Caco-2 (cell line): ENCODE results near the gene NBDY. TPM values are rescaled to one million over a fixed set of nuclear protein-coding genes. Genes with fewer than 3 reads are reported as not detected.

Source experiments
- BruUV-seq: library from RNA; stranded (reverse); fragments of 400-500 nt; replicated peaks from 2 replicates; lab custom pipeline; 2021; lab: Mats Ljungman, UMichigan
- CTCF ChIA-PET: fragments of 300-600 bp; sonication (Branson Sonifier 250); formaldehyde crosslinking; loops from one replicate; lab custom pipeline; 2022; ENCODE audit warnings: antibody characterized with exemption; lab: Charles Lee
- POLR2A ChIA-PET: fragments of 300-600 bp; sonication (Branson Sonifier 250); formaldehyde crosslinking; loops from one replicate; lab custom pipeline; 2022; ENCODE audit warnings: antibody characterized with exemption; lab: Charles Lee
- DNase-seq, 2 experiments: peaks; one replicate each; pipeline versions ENCODE4 v3.0.0 to v3.0.0-alpha.2; 2020 to 2022
- H3K27me3 ChIP-seq: replicated peaks from 2 replicates; pipeline ENCODE4 v1.6.0; 2011; ENCODE audit warnings: low read length; ENCODE audit not compliant: control insufficient read depth, insufficient read depth
- H3K36me3 ChIP-seq: 2 replicates; pipeline ENCODE4 v1.5.1; 2011; ENCODE audit warnings: low read length; ENCODE audit not compliant: control insufficient read depth, insufficient read depth
- H3K4me1 ChIP-seq: fragments of 250-450 bp; sonication (Bioruptor Pico); 2 replicates; pipeline ENCODE4 v1.5.1; 2020; ENCODE audit warnings: mild to moderate bottlenecking
- H3K4me3 ChIP-seq: 2 replicates; pipeline ENCODE4 v1.5.1; 2011; ENCODE audit warnings: low read depth, mild to moderate bottlenecking, control low read depth, low read length
- H3K9me3 ChIP-seq: fragments of 250-450 bp; sonication (Bioruptor Pico); 2 replicates; pipeline ENCODE4 v1.5.1; 2020; ENCODE audit warnings: mild to moderate bottlenecking, moderate library complexity
- H3K27ac Mint-ChIP-seq: one replicate; pipeline ENCODE4 v1.8.0; 2022; ENCODE audit warnings: mixed read lengths; ENCODE audit not compliant: unreplicated experiment
- H3K27me3 Mint-ChIP-seq: one replicate; pipeline ENCODE4 v1.8.0; 2022; ENCODE audit warnings: mixed read lengths; ENCODE audit not compliant: insufficient read depth, unreplicated experiment
- H3K36me3 Mint-ChIP-seq: one replicate; pipeline ENCODE4 v1.8.0; 2022; ENCODE audit warnings: mild to moderate bottlenecking, mixed read lengths; ENCODE audit not compliant: insufficient read depth, unreplicated experiment
- H3K4me1 Mint-ChIP-seq: one replicate; pipeline ENCODE4 v1.8.0; 2022; ENCODE audit warnings: low read depth, mixed read lengths; ENCODE audit not compliant: unreplicated experiment
- H3K4me3 Mint-ChIP-seq: one replicate; pipeline ENCODE4 v1.8.0; 2022; ENCODE audit warnings: mild to moderate bottlenecking, moderate library complexity, mixed read lengths; ENCODE audit not compliant: unreplicated experiment
- H3K9me3 Mint-ChIP-seq: one replicate; pipeline ENCODE4 v1.8.0; 2022; ENCODE audit warnings: mixed read lengths; ENCODE audit not compliant: unreplicated experiment
- CTCF ChIP-seq, 2 experiments: fragments of 200-600 bp in 1 of 2; IDR thresholded peaks; 1 replicate in 1 of 2; 2 replicates in 1 of 2; pipeline versions ENCODE4 v1.5.1 to v1.8.0; 2011 to 2022; ENCODE audit warnings: antibody characterized with exemption in 1 of 2, control low read depth in 1 of 2, inconsistent platforms in 1 of 2, low read depth in 1 of 2, low read length in 1 of 2, mild to moderate bottlenecking in 1 of 2, moderate library complexity in 1 of 2; ENCODE audit not compliant: insufficient read depth in 1 of 2, severe bottlenecking in 1 of 2, unreplicated experiment in 1 of 2
- intact Hi-C: fragments of 100-400 bp; cut with micrococcal nuclease; formaldehyde crosslinking; loops from one replicate; pipeline ENCODE4 v1.10.0; 2022; ENCODE audit not compliant: unreplicated experiment
- total RNA-seq: library from RNA; stranded (reverse); gene quantifications from 2 replicates; pipeline ENCODE4 v1.2.3, GENCODE V29; 2022

NBDY gene
- total RNA-seq, 1 experiment from 2014 or later = 29.4 TPM

GRCh38 chrX:56733459-56734046 is 4.5 kb downstream of the NBDY start:
- no peaks in the 10 kb centered on the region for H3K27me3 ChIP-seq
- Mint-ChIP-seq H3K36me3 (peaks cover 7% of the 10 kb centered on the region), H3K4me1 (peaks cover 5% of the 10 kb centered on the region), H3K4me3 (no peak overlapping the region), H3K9me3 (peaks cover 7% of the 10 kb centered on the region), H3K27ac (no peak overlapping the region), H3K27me3 (no peaks in the 10 kb centered on the region)
- ChIA-PET POLR2A (no interaction called here), CTCF (interaction anchor here (1.0 kb wide), 1 partner anchor 452 kb away, joined by 3 read pairs; no protein-coding TSS in a partner anchor)
- H3K4me3 ChIP-seq = no peak overlapping the region
- H3K9me3 ChIP-seq = no peaks in the 10 kb centered on the region
- H3K4me1 ChIP-seq = 0 out of 2 replicates have a peak, but pooled peaks cover 4% of the 10 kb centered on the region
- BruUV-seq = no TSS peak
- peak; percentile 32 to 49 for TF ChIP-seq CTCF (IDR thresholded peaks at IDR 0.05; ENCODE audit: insufficient read depth in 1 of 2, low read depth in 1 of 2, low read length in 1 of 2, severe bottlenecking in 1 of 2, unreplicated experiment in 1 of 2)
- no peaks in the 10 kb centered on the region for H3K36me3 ChIP-seq
- intact Hi-C loops = loop anchor here (1.0 kb wide), 1 partner anchor 451 kb away; no protein-coding TSS in a partner anchor
- peak in 1 of 2 experiments; percentile 49 for DNase-seq

- POLR2A ChIA-PET = no interaction called here
- intact Hi-C loops = no loop called here
- no peaks in the 10 kb centered on the region for H3K27me3 ChIP-seq
- BruUV-seq = no TSS peak
- CTCF ChIA-PET = no interaction called here
- no peak for DNase-seq
- H3K9me3 ChIP-seq = no peaks in the 10 kb centered on the region
- H3K9me3 Mint-ChIP-seq = peaks cover 7% of the 10 kb centered on the region
- H3K4me3 ChIP-seq = no peak overlapping the region
- H3K27ac Mint-ChIP-seq = no peak overlapping the region
- no peaks in the 10 kb centered on the region for H3K36me3 ChIP-seq
- H3K36me3 Mint-ChIP-seq = peaks cover 7% of the 10 kb centered on the region
- no peaks in the 10 kb centered on the region for H3K27me3 Mint-ChIP-seq
- H3K4me3 Mint-ChIP-seq = no peak overlapping the region
- H3K4me1 ChIP-seq = 0 out of 2 replicates have a peak, but pooled peaks cover 4% of the 10 kb centered on the region
- H3K4me1 Mint-ChIP-seq = peaks cover 10% of the 10 kb centered on the region
- TF ChIP-seq CTCF (IDR thresholded peaks at IDR 0.05; ENCODE audit: insufficient read depth in 1 of 2, low read depth in 1 of 2, low read length in 1 of 2, severe bottlenecking in 1 of 2, unreplicated experiment in 1 of 2) = no peak
Observed at GRCh38 chrX:56736219-56736618, 7.2 kb downstream of the NBDY start.

GRCh38 chrX:56738670-56739069 is 9.6 kb downstream of the NBDY start:
- H3K4me1 ChIP-seq = 0 out of 2 replicates have a peak, but pooled peaks cover 4% of the 10 kb centered on the region
- no peaks in the 10 kb centered on the region for H3K27me3 ChIP-seq
- CTCF ChIA-PET = no interaction called here
- peak in 1 of 2 experiments; percentile 4 for DNase-seq
- intact Hi-C loops = no loop called here
- peaks cover 7% of the 10 kb centered on the region for H3K36me3 Mint-ChIP-seq
- peak overlapping the region; percentile 35 for H3K27ac Mint-ChIP-seq
- H3K36me3 ChIP-seq = no peaks in the 10 kb centered on the region
- H3K4me3 ChIP-seq = no peak overlapping the region
- peaks cover 7% of the 10 kb centered on the region for H3K9me3 Mint-ChIP-seq
- POLR2A ChIA-PET = no interaction called here
- H3K4me3 Mint-ChIP-seq = no peak overlapping the region
- H3K4me1 Mint-ChIP-seq = peaks cover 10% of the 10 kb centered on the region
- H3K27me3 Mint-ChIP-seq = no peaks in the 10 kb centered on the region
- no TSS peak for BruUV-seq
- H3K9me3 ChIP-seq = no peaks in the 10 kb centered on the region
- TF ChIP-seq CTCF (IDR thresholded peaks at IDR 0.05; ENCODE audit: insufficient read depth in 1 of 2, low read depth in 1 of 2, low read length in 1 of 2, severe bottlenecking in 1 of 2, unreplicated experiment in 1 of 2) = no peak
